ENCODE measurements around the gene CDH22.
A peak's percentile ranks its signal among the peaks of the same experiment; 100 is the strongest.

GRCh38 chr20:46226602-46227001 lies 81.7 kb downstream of the CDH22 start:
- TF ChIP-seq, protein P1, sequence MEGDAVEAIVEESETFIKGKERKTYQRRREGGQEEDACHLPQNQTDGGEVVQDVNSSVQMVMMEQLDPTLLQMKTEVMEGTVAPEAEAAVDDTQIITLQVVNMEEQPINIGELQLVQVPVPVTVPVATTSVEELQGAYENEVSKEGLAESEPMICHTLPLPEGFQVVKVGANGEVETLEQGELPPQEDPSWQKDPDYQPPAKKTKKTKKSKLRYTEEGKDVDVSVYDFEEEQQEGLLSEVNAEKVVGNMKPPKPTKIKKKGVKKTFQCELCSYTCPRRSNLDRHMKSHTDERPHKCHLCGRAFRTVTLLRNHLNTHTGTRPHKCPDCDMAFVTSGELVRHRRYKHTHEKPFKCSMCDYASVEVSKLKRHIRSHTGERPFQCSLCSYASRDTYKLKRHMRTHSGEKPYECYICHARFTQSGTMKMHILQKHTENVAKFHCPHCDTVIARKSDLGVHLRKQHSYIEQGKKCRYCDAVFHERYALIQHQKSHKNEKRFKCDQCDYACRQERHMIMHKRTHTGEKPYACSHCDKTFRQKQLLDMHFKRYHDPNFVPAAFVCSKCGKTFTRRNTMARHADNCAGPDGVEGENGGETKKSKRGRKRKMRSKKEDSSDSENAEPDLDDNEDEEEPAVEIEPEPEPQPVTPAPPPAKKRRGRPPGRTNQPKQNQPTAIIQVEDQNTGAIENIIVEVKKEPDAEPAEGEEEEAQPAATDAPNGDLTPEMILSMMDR (IDR thresholded peaks at IDR 0.05 in 2 of 3, conservative IDR thresholded peaks at IDR 0.05 in 1 of 3; ENCODE audit: insufficient read depth in 2 of 3, low read depth in 1 of 3, low read length in 3 of 3): no peak
- no peak for TF ChIP-seq POLR2AphosphoS5 (IDR thresholded peaks at IDR 0.05; ENCODE audit: control insufficient read depth, insufficient read depth, low read depth, low read length)
- no peak for TF ChIP-seq L3MBTL2 (IDR thresholded peaks at IDR 0.05)
- TF ChIP-seq BRCA1 (IDR thresholded peaks at IDR 0.05): no peak
- no peak for TF ChIP-seq BRCA1 (CRISPR knock-in tag; IDR thresholded peaks at IDR 0.05)
- TF ChIP-seq FOXK2 (conservative IDR thresholded peaks at IDR 0.05 in 1 of 2, IDR thresholded peaks at IDR 0.05 in 1 of 2; ENCODE audit: low read depth in 2 of 2): no peak
- TF ChIP-seq MCM2 (IDR thresholded peaks at IDR 0.05; ENCODE audit: low read depth): no peak
- TF ChIP-seq CBFA2T3 (IDR thresholded peaks at IDR 0.05): 0 out of 2 replicates have a peak, but pooled peaks have one; percentile 3
- no peak for TF ChIP-seq MTF1 (CRISPR knock-in tag; IDR thresholded peaks at IDR 0.05; ENCODE audit: borderline replicate concordance)
- TF ChIP-seq SMARCA5 (IDR thresholded peaks at IDR 0.05): no peak
- no peak for TF ChIP-seq KLF16 (IDR thresholded peaks at IDR 0.05)
